ENCODE data around the gene ATP4B. TPM values are rescaled to one million over a fixed set of nuclear protein-coding genes. Genes with fewer than 3 reads are reported as not detected.
A peak's percentile ranks its signal among the peaks of the same experiment; 100 is the strongest.

The ATP4B gene
- total RNA-seq, 1 experiment from 2014 or later: not detected

GRCh38 chr13:113629866-113630265 lies 28.1 kb downstream of the ATP4B start:
- Mint-ChIP-seq H3K4me3 (no peak overlapping the region), H3K4me1 (0 out of 2 replicates have a peak, but pooled peaks cover 2% of the 10 kb centered on the region), H3K36me3 (peaks cover 46% of the 10 kb centered on the region), H3K9me3 (no peaks in the 10 kb centered on the region), H3K27me3 (ENCODE audit: low read depth) (no peaks in the 10 kb centered on the region), H3K27ac (no peak overlapping the region)
- no peak for DNase-seq (ENCODE audit: low spot score)
- ChIA-PET POLR2A (no interaction called here), CTCF (interaction anchor here (1.4 kb wide), 1 partner anchor 13 kb away, joined by 3 read pairs; no protein-coding TSS in a partner anchor)
- no peak for TF ChIP-seq ZNF263 (CRISPR knock-in tag; IDR thresholded peaks at IDR 0.05; ENCODE audit: low read depth)
- TF ChIP-seq, protein P1, sequence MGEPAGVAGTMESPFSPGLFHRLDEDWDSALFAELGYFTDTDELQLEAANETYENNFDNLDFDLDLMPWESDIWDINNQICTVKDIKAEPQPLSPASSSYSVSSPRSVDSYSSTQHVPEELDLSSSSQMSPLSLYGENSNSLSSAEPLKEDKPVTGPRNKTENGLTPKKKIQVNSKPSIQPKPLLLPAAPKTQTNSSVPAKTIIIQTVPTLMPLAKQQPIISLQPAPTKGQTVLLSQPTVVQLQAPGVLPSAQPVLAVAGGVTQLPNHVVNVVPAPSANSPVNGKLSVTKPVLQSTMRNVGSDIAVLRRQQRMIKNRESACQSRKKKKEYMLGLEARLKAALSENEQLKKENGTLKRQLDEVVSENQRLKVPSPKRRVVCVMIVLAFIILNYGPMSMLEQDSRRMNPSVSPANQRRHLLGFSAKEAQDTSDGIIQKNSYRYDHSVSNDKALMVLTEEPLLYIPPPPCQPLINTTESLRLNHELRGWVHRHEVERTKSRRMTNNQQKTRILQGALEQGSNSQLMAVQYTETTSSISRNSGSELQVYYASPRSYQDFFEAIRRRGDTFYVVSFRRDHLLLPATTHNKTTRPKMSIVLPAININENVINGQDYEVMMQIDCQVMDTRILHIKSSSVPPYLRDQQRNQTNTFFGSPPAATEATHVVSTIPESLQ (CRISPR knock-in tag; IDR thresholded peaks at IDR 0.05): no peak
- no peak for TF ChIP-seq MAX (CRISPR knock-in tag; IDR thresholded peaks at IDR 0.05)
- no peak for ATAC-seq

DNA sequence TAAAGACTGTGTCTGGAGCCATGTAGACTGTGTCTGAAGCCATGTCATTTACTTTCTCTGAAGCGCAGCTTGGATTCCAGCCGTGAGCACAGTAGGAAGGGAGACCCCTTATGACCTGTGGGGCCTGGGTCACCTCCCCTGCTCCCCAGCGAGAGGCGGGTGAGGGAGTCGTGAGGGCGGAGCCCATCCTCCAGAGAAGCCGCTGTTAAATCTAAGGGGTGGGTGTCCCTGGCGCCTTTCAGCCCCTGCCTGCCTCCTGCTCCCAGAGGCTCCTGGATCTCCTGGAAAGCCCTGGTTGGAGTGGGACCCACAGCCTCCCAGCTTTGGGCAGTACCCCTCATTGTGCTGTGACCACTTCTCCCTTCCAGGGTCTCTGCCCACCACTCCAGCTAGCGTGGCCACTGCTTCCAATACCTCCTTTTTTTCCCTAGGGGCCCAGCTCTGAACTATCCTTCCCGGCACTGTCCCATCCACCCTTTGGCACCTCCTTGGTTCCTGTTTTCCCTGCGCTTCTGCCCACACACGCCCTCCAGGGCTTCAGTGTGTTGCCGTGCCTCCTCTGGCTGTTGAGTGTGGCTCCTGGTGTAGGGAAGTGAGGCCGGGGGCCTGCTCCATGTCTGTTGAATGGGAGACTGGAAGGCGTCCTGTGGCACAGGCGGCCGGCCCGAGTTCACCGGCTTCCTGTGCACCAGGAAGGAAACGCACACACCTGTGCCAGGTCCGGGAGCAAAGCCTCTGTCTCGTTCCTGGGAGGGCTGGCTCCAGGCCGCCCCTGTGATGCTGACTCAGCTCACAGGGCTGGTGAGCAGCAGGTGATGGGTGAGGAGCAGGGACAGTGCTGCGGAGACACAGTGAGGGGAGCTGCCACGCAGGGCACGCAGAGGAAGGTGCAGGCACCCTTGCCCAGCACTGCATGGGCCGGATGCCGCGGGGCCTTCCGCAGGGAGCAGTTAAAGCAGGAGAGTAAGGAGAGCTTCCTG lies 29.4 kb downstream of the ATP4B start:
- ChIA-PET POLR2A (no interaction called here), CTCF (interaction anchor here (1.4 kb wide), 1 partner anchor 11 kb away, joined by 3 read pairs; no protein-coding TSS in a partner anchor)
- ATAC-seq: peak; percentile 16; the same call in 1 of the 2 replicates

DNA sequence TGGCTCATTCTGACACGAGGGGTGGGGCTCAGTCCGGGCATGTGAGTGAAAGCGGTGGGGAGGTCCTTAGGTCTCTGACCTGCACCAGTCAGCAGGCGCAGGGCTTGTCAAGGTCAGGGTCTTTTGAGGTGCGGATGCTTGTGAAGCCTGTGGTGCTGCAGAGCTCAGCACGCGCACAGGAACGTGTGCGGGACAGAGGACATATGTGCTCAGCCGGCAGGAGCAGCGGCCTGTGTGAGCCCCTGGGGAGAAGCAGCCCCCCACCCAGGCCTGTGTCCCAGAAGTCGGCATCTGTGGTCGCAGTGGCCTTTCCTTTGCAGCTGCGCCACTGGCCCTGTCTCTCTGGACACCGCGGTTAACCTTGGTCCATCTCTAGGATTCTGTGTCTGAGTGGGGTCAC lies 30.9 kb downstream of the ATP4B start:
- Mint-ChIP-seq H3K4me1 (0 out of 2 replicates have a peak, but pooled peaks cover 2% of the 10 kb centered on the region), H3K4me3 (no peak overlapping the region), H3K27me3 (ENCODE audit: low read depth) (no peaks in the 10 kb centered on the region), H3K27ac (peak overlapping the region; percentile 94), H3K9me3 (peaks cover 9% of the 10 kb centered on the region; the same call in 1 of the 2 replicates), H3K36me3 (peaks cover 51% of the 10 kb centered on the region)
- TF ChIP-seq MYBL2 (CRISPR knock-in tag; IDR thresholded peaks at IDR 0.05) (no peak), TEAD4 (CRISPR knock-in tag; IDR thresholded peaks at IDR 0.05) (no peak), CTCF (IDR thresholded peaks at IDR 0.05) (no peak), SMAD4 (CRISPR knock-in tag; IDR thresholded peaks at IDR 0.05) (no peak), AFF4 (CRISPR knock-in tag; IDR thresholded peaks at IDR 0.05; ENCODE audit: borderline replicate concordance) (no peak)
- TF ChIP-seq, protein P2, sequence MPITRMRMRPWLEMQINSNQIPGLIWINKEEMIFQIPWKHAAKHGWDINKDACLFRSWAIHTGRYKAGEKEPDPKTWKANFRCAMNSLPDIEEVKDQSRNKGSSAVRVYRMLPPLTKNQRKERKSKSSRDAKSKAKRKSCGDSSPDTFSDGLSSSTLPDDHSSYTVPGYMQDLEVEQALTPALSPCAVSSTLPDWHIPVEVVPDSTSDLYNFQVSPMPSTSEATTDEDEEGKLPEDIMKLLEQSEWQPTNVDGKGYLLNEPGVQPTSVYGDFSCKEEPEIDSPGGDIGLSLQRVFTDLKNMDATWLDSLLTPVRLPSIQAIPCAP (CRISPR knock-in tag; IDR thresholded peaks at IDR 0.05): no peak
- TF ChIP-seq, protein P3, sequence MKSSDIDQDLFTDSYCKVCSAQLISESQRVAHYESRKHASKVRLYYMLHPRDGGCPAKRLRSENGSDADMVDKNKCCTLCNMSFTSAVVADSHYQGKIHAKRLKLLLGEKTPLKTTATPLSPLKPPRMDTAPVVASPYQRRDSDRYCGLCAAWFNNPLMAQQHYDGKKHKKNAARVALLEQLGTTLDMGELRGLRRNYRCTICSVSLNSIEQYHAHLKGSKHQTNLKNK (CRISPR knock-in tag; IDR thresholded peaks at IDR 0.05): no peak
- TF ChIP-seq, protein P1 (CRISPR knock-in tag; IDR thresholded peaks at IDR 0.05): no peak
- DNase-seq (ENCODE audit: low spot score): no peak
- CTCF ChIA-PET: interaction anchor here (1.2 kb wide), 1 partner anchor 97 kb away, joined by 3 read pairs; no protein-coding TSS in a partner anchor
- ATAC-seq: no peak
- POLR2A ChIA-PET: no interaction called here

More for the DNA sequence above, 29.4 kb downstream of the ATP4B start:
- TF ChIP-seq, protein P4, sequence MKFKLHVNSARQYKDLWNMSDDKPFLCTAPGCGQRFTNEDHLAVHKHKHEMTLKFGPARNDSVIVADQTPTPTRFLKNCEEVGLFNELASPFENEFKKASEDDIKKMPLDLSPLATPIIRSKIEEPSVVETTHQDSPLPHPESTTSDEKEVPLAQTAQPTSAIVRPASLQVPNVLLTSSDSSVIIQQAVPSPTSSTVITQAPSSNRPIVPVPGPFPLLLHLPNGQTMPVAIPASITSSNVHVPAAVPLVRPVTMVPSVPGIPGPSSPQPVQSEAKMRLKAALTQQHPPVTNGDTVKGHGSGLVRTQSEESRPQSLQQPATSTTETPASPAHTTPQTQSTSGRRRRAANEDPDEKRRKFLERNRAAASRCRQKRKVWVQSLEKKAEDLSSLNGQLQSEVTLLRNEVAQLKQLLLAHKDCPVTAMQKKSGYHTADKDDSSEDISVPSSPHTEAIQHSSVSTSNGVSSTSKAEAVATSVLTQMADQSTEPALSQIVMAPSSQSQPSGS (CRISPR knock-in tag; IDR thresholded peaks at IDR 0.05; ENCODE audit: borderline replicate concordance, low read depth): no peak
- TF ChIP-seq ATF1 (CRISPR knock-in tag; IDR thresholded peaks at IDR 0.05): no peak
- H3K27me3 Mint-ChIP-seq (ENCODE audit: low read depth): no peaks in the 10 kb centered on the region
- 0 out of 2 replicates have a peak, but pooled peaks cover 2% of the 10 kb centered on the region for H3K4me1 Mint-ChIP-seq
- peaks cover 46% of the 10 kb centered on the region for H3K36me3 Mint-ChIP-seq
- H3K4me3 Mint-ChIP-seq: no peak overlapping the region
- peak overlapping the region; percentile 68 for H3K27ac Mint-ChIP-seq
- peak; percentile 7 for DNase-seq (ENCODE audit: low spot score)
- peaks cover 6% of the 10 kb centered on the region; the same call in 1 of the 2 replicates for H3K9me3 Mint-ChIP-seq

Data from WTC11 (cell line).